Ammon's horn (tissue), 1 donor: ENCODE data around the gene HOXB3.

Experiments
- DNase-seq: peaks from one replicate; pipeline ENCODE4 v3.0.0-alpha.2; 2016; ENCODE audit warnings: low spot score

The HOXB3 gene

GRCh38 chr17:48589831-48590606, at the start of gene HOXB3:
Gene HOXB3 (minus strand): TSS chr17:48590241. CDS start chr17:48552474, 37,767 bp downstream.
- no peak for DNase-seq

GRCh38 chr17:48639136-48639535, 49.1 kb upstream of the HOXB3 start:
- DNase-seq: no peak

- no peak for DNase-seq
These were observed 47.6 kb upstream of the HOXB3 start for GRCh38 chr17:48637323-48638260.

- DNase-seq: peak; percentile 14
These were observed 46.4 kb upstream of the HOXB3 start for GRCh38 chr17:48636177-48637018.

- DNase-seq: no peak
These were observed 44.6 kb upstream of the HOXB3 start for GRCh38 chr17:48634493-48635208.

GRCh38 chr17:48633266-48633677, 43.2 kb upstream of the HOXB3 start:
- no peak for DNase-seq

- DNase-seq: no peak
These were observed 42.7 kb upstream of the HOXB3 start for GRCh38 chr17:48632579-48633265.

- no peak for DNase-seq
These were observed 41.9 kb upstream of the HOXB3 start for GRCh38 chr17:48631693-48632578.

- no peak for DNase-seq
These were observed 41.1 kb upstream of the HOXB3 start for GRCh38 chr17:48630925-48631692.

- no peak for DNase-seq
These were observed 40.2 kb upstream of the HOXB3 start for GRCh38 chr17:48630009-48630924.

- DNase-seq: no peak
These were observed 39.3 kb upstream of the HOXB3 start for GRCh38 chr17:48629411-48629759.

GRCh38 chr17:48628649-48629410, 38.8 kb upstream of the HOXB3 start:
- DNase-seq: peak; percentile 14

GRCh38 chr17:48627623-48628521, 37.8 kb upstream of the HOXB3 start:
- no peak for DNase-seq

GRCh38 chr17:48627118-48627597, 37.1 kb upstream of the HOXB3 start:
- no peak for DNase-seq

GRCh38 chr17:48626245-48627117, 36.4 kb upstream of the HOXB3 start, which contains the start of gene HOXB9:
Gene HOXB9 (minus strand): TSS chr17:48626358. CDS start chr17:48626269, 89 bp downstream.
- DNase-seq: no peak
